Caco-2 (cell line): ENCODE measurements around the gene STPG3. TPM values are rescaled to one million over a fixed set of nuclear protein-coding genes. Genes with fewer than 3 reads are reported as not detected.

ENCODE experiments used
- BruUV-seq: library from RNA; stranded (reverse); fragments of 400-500 nt; replicated peaks from 2 replicates; lab custom pipeline; 2021; lab: Mats Ljungman, UMichigan
- CTCF ChIA-PET: fragments of 300-600 bp; sonication (Branson Sonifier 250); formaldehyde crosslinking; loops from one replicate; lab custom pipeline; 2022; ENCODE audit warnings: antibody characterized with exemption; lab: Charles Lee
- POLR2A ChIA-PET: fragments of 300-600 bp; sonication (Branson Sonifier 250); formaldehyde crosslinking; loops from one replicate; lab custom pipeline; 2022; ENCODE audit warnings: antibody characterized with exemption; lab: Charles Lee
- DNase-seq, 2 experiments: peaks; one replicate each; pipeline versions ENCODE4 v3.0.0 to v3.0.0-alpha.2; 2020 to 2022
- H3K27me3 ChIP-seq: replicated peaks from 2 replicates; pipeline ENCODE4 v1.6.0; 2011; ENCODE audit warnings: low read length; ENCODE audit not compliant: control insufficient read depth, insufficient read depth
- H3K36me3 ChIP-seq: 2 replicates; pipeline ENCODE4 v1.5.1; 2011; ENCODE audit warnings: low read length; ENCODE audit not compliant: control insufficient read depth, insufficient read depth
- H3K4me1 ChIP-seq: fragments of 250-450 bp; sonication (Bioruptor Pico); 2 replicates; pipeline ENCODE4 v1.5.1; 2020; ENCODE audit warnings: mild to moderate bottlenecking
- H3K4me3 ChIP-seq: 2 replicates; pipeline ENCODE4 v1.5.1; 2011; ENCODE audit warnings: low read depth, mild to moderate bottlenecking, control low read depth, low read length
- H3K9me3 ChIP-seq: fragments of 250-450 bp; sonication (Bioruptor Pico); 2 replicates; pipeline ENCODE4 v1.5.1; 2020; ENCODE audit warnings: mild to moderate bottlenecking, moderate library complexity
- H3K27ac Mint-ChIP-seq: one replicate; pipeline ENCODE4 v1.8.0; 2022; ENCODE audit warnings: mixed read lengths; ENCODE audit not compliant: unreplicated experiment
- H3K27me3 Mint-ChIP-seq: one replicate; pipeline ENCODE4 v1.8.0; 2022; ENCODE audit warnings: mixed read lengths; ENCODE audit not compliant: insufficient read depth, unreplicated experiment
- H3K36me3 Mint-ChIP-seq: one replicate; pipeline ENCODE4 v1.8.0; 2022; ENCODE audit warnings: mild to moderate bottlenecking, mixed read lengths; ENCODE audit not compliant: insufficient read depth, unreplicated experiment
- H3K4me1 Mint-ChIP-seq: one replicate; pipeline ENCODE4 v1.8.0; 2022; ENCODE audit warnings: low read depth, mixed read lengths; ENCODE audit not compliant: unreplicated experiment
- H3K4me3 Mint-ChIP-seq: one replicate; pipeline ENCODE4 v1.8.0; 2022; ENCODE audit warnings: mild to moderate bottlenecking, moderate library complexity, mixed read lengths; ENCODE audit not compliant: unreplicated experiment
- H3K9me3 Mint-ChIP-seq: one replicate; pipeline ENCODE4 v1.8.0; 2022; ENCODE audit warnings: mixed read lengths; ENCODE audit not compliant: unreplicated experiment
- CTCF ChIP-seq, 2 experiments: fragments of 200-600 bp in 1 of 2; IDR thresholded peaks; 1 replicate in 1 of 2; 2 replicates in 1 of 2; pipeline versions ENCODE4 v1.5.1 to v1.8.0; 2011 to 2022; ENCODE audit warnings: antibody characterized with exemption in 1 of 2, control low read depth in 1 of 2, inconsistent platforms in 1 of 2, low read depth in 1 of 2, low read length in 1 of 2, mild to moderate bottlenecking in 1 of 2, moderate library complexity in 1 of 2; ENCODE audit not compliant: insufficient read depth in 1 of 2, severe bottlenecking in 1 of 2, unreplicated experiment in 1 of 2
- intact Hi-C: fragments of 100-400 bp; cut with micrococcal nuclease; formaldehyde crosslinking; loops from one replicate; pipeline ENCODE4 v1.10.0; 2022; ENCODE audit not compliant: unreplicated experiment
- total RNA-seq: library from RNA; stranded (reverse); gene quantifications from 2 replicates; pipeline ENCODE4 v1.2.3, GENCODE V29; 2022

The STPG3 gene
- total RNA-seq, 1 experiment from 2014 or later, result not detected

GRCh38 chr9:137273611-137274320 is 22.7 kb downstream of the STPG3 start:
- H3K27me3 Mint-ChIP-seq, result no peaks in the 10 kb centered on the region
- H3K4me1 Mint-ChIP-seq, result no peaks in the 10 kb centered on the region
- no peaks in the 10 kb centered on the region for H3K9me3 Mint-ChIP-seq
- Histone ChIP-seq H3K4me1 (no peaks in the 10 kb centered on the region), H3K36me3 (peaks cover under 1% of the 10 kb centered on the region), H3K27me3 (no peaks in the 10 kb centered on the region), H3K9me3 (0 out of 2 replicates have a peak, but pooled peaks cover 6% of the 10 kb centered on the region), H3K4me3 (no peak overlapping the region)
- peak in 1 of 2 experiments; percentile 35 for DNase-seq
- intact Hi-C loops, result no loop called here
- POLR2A ChIA-PET, result interaction anchor here (0.6 kb wide), 1 partner anchor 365 kb away, joined by 7 read pairs; no protein-coding TSS in a partner anchor
- no peak overlapping the region for H3K27ac Mint-ChIP-seq
- CTCF ChIA-PET, result interaction anchor here (1.2 kb wide), 1 partner anchor 13 kb away, joined by 3 read pairs; no protein-coding TSS in a partner anchor
- BruUV-seq, result no TSS peak
- TF ChIP-seq CTCF (IDR thresholded peaks at IDR 0.05; ENCODE audit: insufficient read depth in 1 of 2, low read depth in 1 of 2, low read length in 1 of 2, severe bottlenecking in 1 of 2, unreplicated experiment in 1 of 2), result no peak
- peaks cover 51% of the 10 kb centered on the region for H3K36me3 Mint-ChIP-seq
- no peak overlapping the region for H3K4me3 Mint-ChIP-seq

GRCh38 chr9:137275203-137275587 is 24.1 kb downstream of the STPG3 start:
- intact Hi-C loops, result no loop called here
- Mint-ChIP-seq H3K27me3 (no peaks in the 10 kb centered on the region), H3K27ac (no peak overlapping the region), H3K9me3 (no peaks in the 10 kb centered on the region), H3K36me3 (peaks cover 36% of the 10 kb centered on the region), H3K4me1 (no peaks in the 10 kb centered on the region), H3K4me3 (no peak overlapping the region)
- no peak for DNase-seq
- BruUV-seq, result no TSS peak
- 0 out of 2 replicates have a peak, but pooled peaks cover 6% of the 10 kb centered on the region for H3K9me3 ChIP-seq
- H3K4me1 ChIP-seq, result no peaks in the 10 kb centered on the region
- no peaks in the 10 kb centered on the region for H3K27me3 ChIP-seq
- POLR2A ChIA-PET, result no interaction called here
- TF ChIP-seq CTCF (IDR thresholded peaks at IDR 0.05; ENCODE audit: insufficient read depth in 1 of 2, low read depth in 1 of 2, low read length in 1 of 2, severe bottlenecking in 1 of 2, unreplicated experiment in 1 of 2), result no peak
- CTCF ChIA-PET, result interaction anchor here (0.9 to 1.2 kb wide), 2 partner anchors 11 to 39 kb away, joined by 3 to 4 read pairs; no protein-coding TSS in a partner anchor
- no peak overlapping the region for H3K4me3 ChIP-seq
- H3K36me3 ChIP-seq, result no peaks in the 10 kb centered on the region; the same call in none of the 2 replicates

- H3K9me3 Mint-ChIP-seq, result no peaks in the 10 kb centered on the region
- H3K4me1 ChIP-seq, result no peaks in the 10 kb centered on the region
- no TSS peak for BruUV-seq
- no peak overlapping the region for H3K4me3 Mint-ChIP-seq
- H3K36me3 Mint-ChIP-seq, result peaks cover 35% of the 10 kb centered on the region
- no peak overlapping the region for H3K4me3 ChIP-seq
- no peaks in the 10 kb centered on the region for H3K4me1 Mint-ChIP-seq
- no peaks in the 10 kb centered on the region; the same call in none of the 2 replicates for H3K36me3 ChIP-seq
- CTCF ChIA-PET, result no interaction called here
- no peaks in the 10 kb centered on the region for H3K27me3 Mint-ChIP-seq
- TF ChIP-seq CTCF (IDR thresholded peaks at IDR 0.05; ENCODE audit: insufficient read depth in 1 of 2, low read depth in 1 of 2, low read length in 1 of 2, severe bottlenecking in 1 of 2, unreplicated experiment in 1 of 2), result no peak
- no peaks in the 10 kb centered on the region for H3K27me3 ChIP-seq
- intact Hi-C loops, result no loop called here
- no peak overlapping the region for H3K27ac Mint-ChIP-seq
- POLR2A ChIA-PET, result no interaction called here
- no peak for DNase-seq
- 0 out of 2 replicates have a peak, but pooled peaks cover 6% of the 10 kb centered on the region for H3K9me3 ChIP-seq
These were observed 24.7 kb downstream of the STPG3 start for GRCh38 chr9:137275588-137276472.
